Measurements from ENCODE around the gene KRT9.
A peak's percentile ranks its signal among the peaks of the same experiment; 100 is the strongest.
"Not testable (repeated sequence)": the region's sequence is repeated elsewhere in the genome, so short reads cannot be mapped to it uniquely, and the experiment has no call there.

KRT9 gene

GRCh38 chr17:41578971-41579370 lies 7.1 kb upstream of the KRT9 start:
- no peak for DNase-seq (ENCODE audit: low read depth)

DNA sequence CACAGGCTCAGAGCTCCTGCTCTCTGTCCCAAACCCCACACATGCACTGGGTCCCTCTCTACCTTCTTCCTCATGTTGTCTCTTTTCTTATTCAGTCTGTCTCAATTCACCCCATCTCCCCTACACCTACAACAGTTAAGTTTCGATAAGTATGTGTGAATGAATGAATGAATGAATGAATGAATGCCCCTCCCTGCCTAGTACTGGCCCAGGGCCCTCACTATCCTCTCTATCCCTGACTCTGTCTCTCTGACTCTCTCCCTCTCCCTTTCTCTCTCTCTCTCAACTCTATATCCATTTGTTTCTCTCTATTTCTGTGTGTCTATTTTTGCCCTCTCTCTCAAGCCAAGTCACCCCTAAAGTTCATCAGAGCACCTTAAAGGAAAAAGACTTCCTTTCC lies 6.7 kb upstream of the KRT9 start:
- no peak for DNase-seq (ENCODE audit: low read depth)

DNA sequence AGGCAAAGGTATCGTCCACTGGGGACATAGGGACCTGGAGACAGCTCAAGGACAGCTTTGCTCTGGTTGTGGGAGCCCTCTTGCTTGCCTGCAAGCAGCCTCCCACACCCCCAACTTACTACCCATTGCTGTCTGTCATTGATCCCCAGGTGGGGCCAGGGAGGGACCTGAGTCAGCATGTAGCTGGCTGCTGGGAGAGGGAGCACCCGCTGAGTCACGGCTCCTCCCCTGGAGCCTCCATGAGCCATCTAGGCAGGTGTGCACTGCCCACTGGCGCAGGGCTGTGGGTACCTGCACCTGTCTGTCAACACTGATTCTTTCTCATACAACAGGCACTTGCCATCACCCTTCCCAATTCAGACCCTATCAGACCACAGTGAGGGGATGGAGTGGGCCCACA lies 4.9 kb upstream of the KRT9 start:
- DNase-seq (ENCODE audit: low read depth) = not testable (repeated sequence)

DNA sequence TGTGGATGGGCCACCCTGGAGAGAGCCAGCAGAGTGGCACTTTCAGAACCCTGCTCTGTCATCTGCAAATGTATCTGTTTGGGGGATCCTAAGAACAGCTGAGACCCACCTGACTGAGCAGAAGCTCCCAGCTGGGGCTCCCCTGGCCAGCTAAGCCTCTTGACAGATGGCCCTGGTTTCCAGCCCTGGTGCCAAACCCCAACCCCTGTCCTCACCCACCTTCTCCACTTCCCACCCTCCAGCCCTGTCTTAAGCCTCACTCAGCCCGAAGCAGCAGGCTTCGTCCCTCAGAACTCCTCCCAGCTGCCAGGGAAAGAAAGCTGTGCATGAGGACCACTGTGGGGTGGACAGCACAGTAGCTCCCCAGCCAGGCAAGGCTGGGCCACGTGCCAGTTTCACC lies 3.5 kb upstream of the KRT9 start:
- DNase-seq (ENCODE audit: low read depth) = no peak

DNA sequence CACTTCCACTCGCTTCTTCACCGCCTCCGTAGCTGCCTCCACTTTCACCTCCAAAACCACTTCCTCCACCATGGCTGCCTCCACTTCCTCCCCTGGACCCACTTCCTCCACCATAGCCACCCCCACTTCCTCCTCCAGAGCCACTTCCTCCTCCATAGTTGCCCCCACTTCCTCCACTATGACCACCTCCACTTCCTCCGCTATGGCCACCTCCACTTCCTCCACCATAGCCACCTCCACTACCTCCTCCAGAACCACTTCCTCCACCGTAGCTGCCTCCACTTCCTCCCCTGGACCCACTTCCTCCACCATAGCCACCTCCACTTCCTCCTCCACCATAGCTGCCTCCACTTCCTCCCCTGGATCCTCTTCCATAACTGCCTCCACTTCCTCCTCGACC lies 4.5 kb downstream of the KRT9 start:
- DNase-seq (ENCODE audit: low read depth) = no peak

DNA sequence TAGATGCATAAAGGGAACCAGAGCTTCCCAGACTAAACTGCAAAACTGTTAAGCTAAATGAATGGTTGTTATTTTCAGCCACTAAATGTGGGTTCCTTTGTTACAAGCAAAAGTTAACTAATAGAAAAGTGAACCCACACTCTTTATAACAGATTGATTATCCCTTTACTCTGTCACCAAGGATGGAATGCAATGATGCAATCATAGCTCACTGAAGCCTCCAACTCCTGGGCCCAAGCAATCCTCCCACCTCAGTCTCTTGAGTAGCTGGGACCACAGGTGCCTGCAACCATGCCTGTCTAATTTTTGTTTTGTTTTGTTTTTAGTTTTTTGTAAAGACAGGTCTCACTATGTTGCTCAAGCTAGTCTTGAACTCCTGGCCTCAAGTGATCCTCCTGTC lies 6.5 kb downstream of the KRT9 start:
- no peak for DNase-seq (ENCODE audit: low read depth)

- no peak for DNase-seq (ENCODE audit: low read depth)
Measured at GRCh38 chr17:41563607-41564170, 8.2 kb downstream of the KRT9 start.

- no peak for DNase-seq (ENCODE audit: low read depth)
Measured at GRCh38 chr17:41561554-41561953, 10.3 kb downstream of the KRT9 start.

- DNase-seq (ENCODE audit: low read depth) = no peak
Measured at GRCh38 chr17:41559548-41559947, 12.3 kb downstream of the KRT9 start.

DNA sequence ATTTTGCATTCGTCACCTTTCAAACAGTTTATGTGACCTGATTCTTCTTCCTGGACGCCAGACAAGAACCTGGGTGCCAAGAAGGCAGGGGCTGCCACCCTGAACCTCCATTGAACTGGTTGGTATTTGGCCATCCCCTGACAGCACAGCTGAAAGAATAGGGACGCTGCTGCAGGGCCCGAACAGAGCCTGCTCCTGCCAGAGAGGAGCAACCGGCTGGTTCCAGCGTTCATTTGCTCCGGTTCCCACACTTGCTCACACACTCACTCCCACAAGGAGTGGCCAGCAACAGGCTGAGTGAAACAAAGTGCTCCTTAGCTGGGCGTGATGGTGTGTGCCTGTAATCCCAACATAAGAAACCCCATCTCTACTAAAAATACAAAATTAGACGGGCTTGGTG lies 14.9 kb downstream of the KRT9 start:
- no peak for DNase-seq (ENCODE audit: low read depth)

DNA sequence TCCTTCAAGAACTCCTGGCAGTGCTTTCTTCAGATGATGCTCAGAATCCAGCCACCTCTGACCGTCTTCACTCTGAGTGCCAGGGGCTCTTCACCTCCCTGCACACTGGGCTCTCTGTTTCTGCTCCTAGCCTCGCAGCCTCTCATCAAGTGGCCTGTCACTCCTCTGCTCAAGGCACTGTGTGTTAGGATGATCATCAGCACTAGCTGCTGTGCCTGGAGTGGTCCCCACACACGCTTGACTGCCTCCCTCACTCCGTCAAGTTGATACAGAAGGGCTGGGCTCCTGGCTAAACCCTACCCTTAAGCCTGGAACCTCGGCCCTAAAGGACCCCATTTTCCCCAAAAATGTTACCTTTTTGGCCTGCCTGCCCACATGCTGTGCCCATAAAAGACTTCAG lies 15.6 kb downstream of the KRT9 start:
- DNase-seq (ENCODE audit: low read depth) = no peak

DNA sequence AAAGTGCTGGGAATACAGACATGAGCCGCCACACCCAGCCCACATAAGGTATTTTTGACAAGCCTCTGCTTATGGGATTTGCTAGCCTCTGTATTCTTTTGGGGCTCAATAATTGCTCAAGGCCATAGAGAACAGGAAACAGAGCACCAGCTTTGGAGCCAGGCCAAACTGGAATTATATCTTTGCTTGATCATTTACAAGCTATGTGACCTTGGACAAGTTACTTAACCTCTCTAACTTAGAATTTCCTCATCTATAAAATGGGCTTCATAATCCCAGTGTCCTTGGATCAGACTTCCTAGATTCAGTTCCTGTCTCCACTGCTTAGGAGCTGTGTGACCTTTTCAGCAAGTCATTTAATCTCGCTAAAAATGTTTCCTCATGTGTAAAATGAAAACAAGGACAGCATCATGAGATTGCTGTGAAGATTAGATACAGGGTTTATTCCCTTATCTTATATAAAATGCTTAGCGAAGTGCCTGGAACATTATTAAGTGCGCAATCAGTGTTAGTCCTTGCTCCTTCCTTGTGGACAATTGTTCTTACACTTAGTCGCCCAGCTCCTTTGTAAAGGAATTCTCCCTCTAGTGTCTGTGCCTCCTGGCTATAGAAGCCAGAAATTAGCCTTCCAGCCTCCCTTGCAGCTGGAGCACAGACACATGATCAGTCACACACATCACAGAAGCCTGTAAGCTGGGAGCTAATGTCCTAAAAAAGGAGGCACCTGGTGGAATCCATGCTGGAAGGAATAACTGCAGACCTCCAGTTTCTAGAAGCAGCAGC lies 16.6 kb downstream of the KRT9 start:
- DNase-seq (ENCODE audit: low read depth) = no peak

- no peak for DNase-seq (ENCODE audit: low read depth)
Measured at GRCh38 chr17:41553987-41554680, 17.7 kb downstream of the KRT9 start.

DNA sequence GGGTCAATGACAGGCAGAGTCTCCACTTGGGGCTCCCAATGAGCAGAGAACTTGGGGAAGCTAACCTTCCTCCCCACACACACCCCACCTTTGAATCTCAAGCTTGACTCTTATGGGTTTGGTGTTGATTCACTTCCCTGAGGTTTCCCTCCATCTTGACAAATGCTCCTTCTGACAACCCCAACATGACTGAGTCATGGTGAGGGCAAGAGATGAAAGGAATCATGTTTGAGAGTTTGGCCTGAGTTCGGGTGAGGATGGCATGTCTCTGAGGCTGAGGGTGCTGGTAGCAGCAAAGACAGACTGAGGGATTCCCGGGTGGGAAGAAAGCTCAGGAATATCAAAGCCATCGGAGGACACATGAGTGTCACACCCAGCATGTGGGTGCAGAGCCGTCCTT lies 18.7 kb downstream of the KRT9 start:
- no peak for DNase-seq (ENCODE audit: low read depth)

DNA sequence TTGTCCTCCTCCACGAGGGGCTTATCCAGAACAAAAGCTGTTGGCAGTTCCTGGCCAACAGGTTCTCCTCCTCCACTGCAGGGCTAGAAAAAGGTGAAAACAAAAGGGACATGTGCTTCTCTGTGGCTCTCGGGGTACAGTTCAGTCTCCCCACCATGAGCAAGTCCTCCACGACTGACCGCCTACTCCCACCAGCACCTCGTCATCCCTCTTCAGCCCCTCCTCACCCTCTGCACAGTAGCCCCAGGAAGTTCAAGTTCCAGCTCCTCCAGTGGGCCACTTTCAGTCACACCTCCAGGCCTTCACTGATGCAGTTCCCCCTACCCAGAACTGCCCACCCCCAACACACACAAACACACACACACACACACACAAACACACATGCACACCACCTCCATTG lies 19.4 kb downstream of the KRT9 start:
- no peak for DNase-seq (ENCODE audit: low read depth)

DNA sequence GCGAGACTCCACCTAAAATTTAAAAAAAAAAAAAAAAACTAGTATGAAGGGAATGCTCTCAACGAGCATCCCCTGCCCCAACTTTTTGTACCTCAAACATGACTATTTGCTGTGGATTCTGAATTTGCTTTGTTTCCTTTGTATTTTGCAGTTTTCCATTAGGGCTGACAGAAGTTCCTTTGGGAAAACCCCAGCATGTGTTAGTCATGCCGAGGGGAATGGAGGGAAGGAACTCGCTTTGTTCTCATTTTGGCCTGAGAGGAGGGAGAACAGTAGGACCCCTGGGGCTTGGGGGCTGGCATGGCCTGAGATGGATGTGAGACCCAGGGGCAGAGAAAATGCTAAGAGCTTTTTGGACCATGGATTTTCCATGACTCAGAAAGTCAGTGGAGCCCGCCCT lies 20.5 kb downstream of the KRT9 start:
- no peak for DNase-seq (ENCODE audit: low read depth)

DNA sequence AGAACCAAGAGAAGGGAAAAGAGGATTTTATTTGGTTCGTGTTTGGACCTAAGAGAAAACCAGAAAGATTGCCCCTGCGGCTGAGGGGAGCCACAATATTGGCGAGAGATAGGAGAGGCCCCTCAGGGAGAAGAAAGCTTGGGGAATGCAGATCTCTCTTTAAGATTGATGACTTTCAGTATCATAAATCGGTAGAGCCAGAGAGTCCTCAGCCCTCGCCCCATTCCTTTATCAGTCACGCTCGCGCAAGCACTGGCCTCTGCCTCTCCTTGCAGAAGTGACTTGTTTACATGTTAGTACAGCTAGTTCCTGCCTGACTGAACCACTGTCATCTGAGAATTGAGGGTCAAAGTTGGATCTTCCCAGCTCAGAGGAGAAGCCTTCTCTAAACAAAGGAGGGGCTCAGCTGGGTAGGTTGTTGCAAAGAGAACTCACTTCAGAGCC lies 22.2 kb downstream of the KRT9 start:
- DNase-seq (ENCODE audit: low read depth) = no peak

GRCh38 chr17:41548844-41549595 lies 22.8 kb downstream of the KRT9 start:
- DNase-seq (ENCODE audit: low read depth) = peak; percentile 68

- DNase-seq (ENCODE audit: low read depth) = peak; percentile 88
Measured at GRCh38 chr17:41547921-41548843, 23.7 kb downstream of the KRT9 start.

GRCh38 chr17:41547378-41547841 lies 24.4 kb downstream of the KRT9 start:
- no peak for DNase-seq (ENCODE audit: low read depth)

- no peak for DNase-seq (ENCODE audit: low read depth)
Measured at GRCh38 chr17:41546819-41547218, 25.0 kb downstream of the KRT9 start.

All from fibroblast of the conjunctiva (primary cell).